Measurements from ENCODE around the gene ERP44. TPM values are rescaled to one million over a fixed set of nuclear protein-coding genes. Genes with fewer than 3 reads are reported as not detected.

The ERP44 gene
- total RNA-seq, 3 donors from 2014 or later (not counting 1 experiment from before 2014, with no cell fraction given) = 14.2 to 15.4 (median 15.1) TPM

DNA sequence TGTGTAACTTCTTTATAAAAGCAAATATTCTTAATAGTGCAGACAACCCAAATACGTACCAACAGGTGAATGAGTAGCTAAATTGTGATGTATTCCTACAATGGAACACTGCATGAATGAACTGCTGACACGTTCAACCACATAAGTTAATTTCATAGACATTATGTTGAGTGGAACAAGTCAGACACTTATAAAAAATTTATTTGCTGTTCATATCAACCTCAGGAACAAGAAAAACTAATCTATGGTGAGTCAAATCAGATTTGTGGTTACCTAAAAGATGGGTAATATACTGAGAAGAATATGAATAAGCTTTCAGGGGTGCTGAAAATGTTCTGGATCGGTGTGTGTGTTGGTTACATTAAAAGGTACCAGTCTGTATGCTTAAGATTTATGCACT, 35.9 kb upstream of the ERP44 start:
- intact Hi-C loops (cut with micrococcal nuclease) = no loop called here
- no peaks in the 10 kb centered on the region for H3K27me3 Mint-ChIP-seq (ENCODE audit: low read depth in 2 of 2)
- Histone ChIP-seq H3K36me3 (ENCODE audit: control insufficient read depth, insufficient read depth, low read length) (peaks cover 11% of the 10 kb centered on the region), H3K4me1 (ENCODE audit: control insufficient read depth, insufficient read depth, low read length) (no peaks in the 10 kb centered on the region), H3K4me3 (ENCODE audit: low read length) (no peak overlapping the region), H3K27me3 (ENCODE audit: control insufficient read depth, insufficient read depth, low read length) (no peaks in the 10 kb centered on the region), H3K9me3 (ENCODE audit: control insufficient read depth, insufficient read depth, low read length) (no peaks in the 10 kb centered on the region), H3K27ac (ENCODE audit: low read length) (no peak overlapping the region)
- no peaks in the 10 kb centered on the region for H3K9me3 Mint-ChIP-seq
- H3K36me3 Mint-ChIP-seq = no peaks in the 10 kb centered on the region
- H3K4me3 Mint-ChIP-seq = no peak overlapping the region
- ATAC-seq (no peak), DNase-seq (no peak)
- TF ChIP-seq, protein P1, sequence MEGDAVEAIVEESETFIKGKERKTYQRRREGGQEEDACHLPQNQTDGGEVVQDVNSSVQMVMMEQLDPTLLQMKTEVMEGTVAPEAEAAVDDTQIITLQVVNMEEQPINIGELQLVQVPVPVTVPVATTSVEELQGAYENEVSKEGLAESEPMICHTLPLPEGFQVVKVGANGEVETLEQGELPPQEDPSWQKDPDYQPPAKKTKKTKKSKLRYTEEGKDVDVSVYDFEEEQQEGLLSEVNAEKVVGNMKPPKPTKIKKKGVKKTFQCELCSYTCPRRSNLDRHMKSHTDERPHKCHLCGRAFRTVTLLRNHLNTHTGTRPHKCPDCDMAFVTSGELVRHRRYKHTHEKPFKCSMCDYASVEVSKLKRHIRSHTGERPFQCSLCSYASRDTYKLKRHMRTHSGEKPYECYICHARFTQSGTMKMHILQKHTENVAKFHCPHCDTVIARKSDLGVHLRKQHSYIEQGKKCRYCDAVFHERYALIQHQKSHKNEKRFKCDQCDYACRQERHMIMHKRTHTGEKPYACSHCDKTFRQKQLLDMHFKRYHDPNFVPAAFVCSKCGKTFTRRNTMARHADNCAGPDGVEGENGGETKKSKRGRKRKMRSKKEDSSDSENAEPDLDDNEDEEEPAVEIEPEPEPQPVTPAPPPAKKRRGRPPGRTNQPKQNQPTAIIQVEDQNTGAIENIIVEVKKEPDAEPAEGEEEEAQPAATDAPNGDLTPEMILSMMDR (IDR thresholded peaks at IDR 0.05) = no peak
- H3K27ac Mint-ChIP-seq = no peak overlapping the region
- WGBS (ENCODE audit: insufficient coverage) = no CpG with 5 or more reads among the region's 3 CpGs
- peaks cover 6% of the 10 kb centered on the region in 2 donors for H3K4me1 Mint-ChIP-seq

DNA sequence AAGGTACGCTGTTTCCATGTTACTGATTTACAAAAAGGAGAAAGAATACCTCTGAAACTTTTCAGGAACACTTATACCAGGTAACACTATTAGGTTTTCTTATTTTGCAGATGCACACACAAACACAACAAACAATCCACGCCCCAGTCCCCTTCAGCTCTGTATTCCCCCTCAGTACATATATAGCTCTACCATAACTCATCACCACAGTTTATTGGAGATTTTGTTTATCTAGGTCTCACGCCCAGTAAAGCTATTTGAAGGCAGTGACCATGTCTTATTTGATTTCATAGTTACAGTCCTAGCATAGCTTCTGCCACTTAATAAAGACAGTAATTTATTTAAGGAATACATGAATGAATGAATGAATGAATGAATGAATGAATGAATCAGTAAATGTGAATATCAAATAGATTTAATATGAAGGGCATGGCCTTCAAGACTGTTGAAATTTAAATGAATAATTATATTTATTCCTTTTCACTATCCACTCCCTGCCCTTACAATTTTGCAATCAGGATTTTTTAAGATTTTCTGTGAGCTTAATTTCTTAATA, 33.2 kb upstream of the ERP44 start:
- Mint-ChIP-seq H3K4me3 (no peak overlapping the region), H3K9me3 (no peaks in the 10 kb centered on the region), H3K27me3 (ENCODE audit: low read depth in 2 of 2) (no peaks in the 10 kb centered on the region), H3K27ac (no peak overlapping the region), H3K36me3 (peaks cover 11% of the 10 kb centered on the region), H3K4me1 (peaks cover 6% of the 10 kb centered on the region in 2 donors)
- H3K4me3 ChIP-seq (ENCODE audit: low read length) = no peak overlapping the region
- no peak for DNase-seq
- H3K4me1 ChIP-seq (ENCODE audit: control insufficient read depth, insufficient read depth, low read length) = no peaks in the 10 kb centered on the region
- no peaks in the 10 kb centered on the region for H3K9me3 ChIP-seq (ENCODE audit: control insufficient read depth, insufficient read depth, low read length)
- H3K27ac ChIP-seq (ENCODE audit: low read length) = no peak overlapping the region
- TF ChIP-seq, protein P1 (IDR thresholded peaks at IDR 0.05) = no peak
- intact Hi-C loops (cut with micrococcal nuclease) = no loop called here
- H3K27me3 ChIP-seq (ENCODE audit: control insufficient read depth, insufficient read depth, low read length) = no peaks in the 10 kb centered on the region
- H3K36me3 ChIP-seq (ENCODE audit: control insufficient read depth, insufficient read depth, low read length) = peaks cover 17% of the 10 kb centered on the region
- no peak for ATAC-seq
- 96% methylated on average over 2 of the region's 3 CpGs for WGBS (ENCODE audit: insufficient coverage)

GRCh38 chr9:100131216-100131615, 32.4 kb upstream of the ERP44 start:
- no peaks in the 10 kb centered on the region for H3K9me3 Mint-ChIP-seq
- intact Hi-C loops (cut with micrococcal nuclease) = no loop called here
- no CpG with 5 or more reads among the region's 1 CpG for WGBS (ENCODE audit: insufficient coverage)
- Histone ChIP-seq H3K4me1 (ENCODE audit: control insufficient read depth, insufficient read depth, low read length) (no peaks in the 10 kb centered on the region), H3K27ac (ENCODE audit: low read length) (no peak overlapping the region), H3K9me3 (ENCODE audit: control insufficient read depth, insufficient read depth, low read length) (no peaks in the 10 kb centered on the region), H3K36me3 (ENCODE audit: control insufficient read depth, insufficient read depth, low read length) (peaks cover 22% of the 10 kb centered on the region), H3K4me3 (ENCODE audit: low read length) (no peak overlapping the region), H3K27me3 (ENCODE audit: control insufficient read depth, insufficient read depth, low read length) (no peaks in the 10 kb centered on the region)
- ATAC-seq (no peak), DNase-seq (no peak)
- no peak overlapping the region for H3K27ac Mint-ChIP-seq
- TF ChIP-seq, protein P1 (IDR thresholded peaks at IDR 0.05) = no peak
- H3K27me3 Mint-ChIP-seq (ENCODE audit: low read depth in 2 of 2) = no peaks in the 10 kb centered on the region
- peaks cover 6% of the 10 kb centered on the region in 2 donors for H3K4me1 Mint-ChIP-seq
- no peak overlapping the region for H3K4me3 Mint-ChIP-seq
- peaks cover 11% of the 10 kb centered on the region for H3K36me3 Mint-ChIP-seq

GRCh38 chr9:100129772-100130171, 31.0 kb upstream of the ERP44 start:
- Histone ChIP-seq H3K27ac (ENCODE audit: low read length) (no peak overlapping the region), H3K4me1 (ENCODE audit: control insufficient read depth, insufficient read depth, low read length) (no peaks in the 10 kb centered on the region), H3K9me3 (ENCODE audit: control insufficient read depth, insufficient read depth, low read length) (no peaks in the 10 kb centered on the region), H3K4me3 (ENCODE audit: low read length) (no peak overlapping the region), H3K36me3 (ENCODE audit: control insufficient read depth, insufficient read depth, low read length) (peaks cover 22% of the 10 kb centered on the region), H3K27me3 (ENCODE audit: control insufficient read depth, insufficient read depth, low read length) (no peaks in the 10 kb centered on the region)
- Mint-ChIP-seq H3K27ac (no peak overlapping the region), H3K4me1 (peaks cover 7 to 12% of the 10 kb centered on the region in 2 donors), H3K4me3 (no peak overlapping the region), H3K36me3 (peaks cover 11% of the 10 kb centered on the region), H3K9me3 (no peaks in the 10 kb centered on the region), H3K27me3 (ENCODE audit: low read depth in 2 of 2) (no peaks in the 10 kb centered on the region)
- intact Hi-C loops (cut with micrococcal nuclease) = no loop called here
- DNase-seq (no peak), ATAC-seq (no peak)
- TF ChIP-seq, protein P1 (IDR thresholded peaks at IDR 0.05) = no peak
